Measurements from ENCODE around the gene RPRD1B.
A peak's percentile ranks its signal among the peaks of the same experiment; 100 is the strongest.

The RPRD1B gene

DNA sequence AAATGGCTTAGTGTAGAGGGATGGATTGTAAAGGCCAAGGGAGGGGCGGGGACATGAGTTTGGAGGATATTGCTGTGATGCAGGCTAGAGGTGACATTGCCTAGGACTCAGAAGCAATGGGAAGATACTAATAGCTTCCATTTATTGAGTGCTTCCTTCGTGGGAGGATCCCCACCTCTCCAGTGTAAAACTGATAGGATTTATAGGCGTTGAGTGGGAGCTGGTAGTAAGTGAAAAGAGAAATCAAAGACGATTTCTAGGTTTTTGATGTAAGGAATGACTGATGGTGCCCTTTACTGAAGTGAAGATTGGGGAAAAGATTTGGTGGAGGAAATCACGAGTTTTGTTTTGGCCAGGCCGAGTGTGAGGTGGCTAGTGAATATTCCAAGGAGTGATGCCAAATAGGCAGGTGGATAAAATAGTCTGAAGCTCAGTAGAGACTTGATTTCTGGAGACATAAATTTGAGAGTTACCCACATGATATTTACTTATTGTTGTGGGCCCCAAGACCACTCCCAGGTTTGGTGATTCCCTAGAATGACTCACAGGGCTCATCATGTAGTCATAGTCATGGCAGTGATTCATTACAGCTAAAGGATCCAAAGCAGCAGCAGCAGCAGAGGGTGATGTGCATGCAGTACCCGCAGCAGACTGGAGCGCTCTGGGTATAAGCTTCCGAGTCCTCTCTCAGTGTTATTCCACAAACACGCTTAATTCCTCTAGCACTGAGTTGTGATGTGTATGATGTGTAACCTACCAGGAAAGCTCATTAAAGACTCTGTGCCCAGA is 10.2 kb downstream of the RPRD1B start:
- DNase-seq = no peak

DNA sequence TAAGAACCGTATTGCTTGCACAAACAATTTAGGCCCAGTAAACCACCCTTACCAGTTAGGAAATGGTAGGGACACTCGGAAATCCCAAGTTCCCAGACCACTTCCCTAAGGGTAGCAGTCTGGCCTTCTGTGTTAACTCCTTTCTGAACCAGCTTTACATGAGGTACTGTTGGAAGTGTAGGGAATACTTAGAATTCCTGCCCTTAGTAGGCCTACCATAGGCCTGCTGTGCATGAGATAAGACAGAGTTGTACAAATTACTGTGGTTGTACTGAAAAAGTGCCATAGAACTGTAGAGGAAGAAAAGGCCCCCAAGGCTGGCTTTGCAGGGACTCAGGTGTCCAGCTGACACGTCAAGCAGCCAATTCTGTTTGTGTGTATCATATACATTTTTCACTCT is 11.1 kb downstream of the RPRD1B start:
- no peak for DNase-seq

DNA sequence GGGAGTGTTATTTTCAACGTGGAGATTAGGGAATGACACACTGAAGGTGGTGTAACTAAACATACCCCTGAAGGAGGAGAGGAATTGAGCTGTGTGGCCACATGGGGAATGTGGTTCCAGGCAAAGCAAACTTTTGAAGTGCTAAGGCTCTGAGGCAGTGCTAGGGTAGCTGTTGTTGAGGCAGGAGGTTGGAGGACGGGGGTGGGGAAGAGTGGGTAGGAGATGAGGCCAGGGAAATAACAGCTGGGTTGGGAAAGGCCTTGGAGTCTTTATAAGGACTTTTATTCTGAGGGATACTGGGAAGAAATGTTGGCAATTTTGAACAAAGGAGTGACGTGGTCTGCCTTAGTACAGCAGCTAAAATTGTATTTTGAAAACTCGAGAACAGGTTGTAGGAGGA is 13.0 kb downstream of the RPRD1B start:
- no peak for DNase-seq

DNA sequence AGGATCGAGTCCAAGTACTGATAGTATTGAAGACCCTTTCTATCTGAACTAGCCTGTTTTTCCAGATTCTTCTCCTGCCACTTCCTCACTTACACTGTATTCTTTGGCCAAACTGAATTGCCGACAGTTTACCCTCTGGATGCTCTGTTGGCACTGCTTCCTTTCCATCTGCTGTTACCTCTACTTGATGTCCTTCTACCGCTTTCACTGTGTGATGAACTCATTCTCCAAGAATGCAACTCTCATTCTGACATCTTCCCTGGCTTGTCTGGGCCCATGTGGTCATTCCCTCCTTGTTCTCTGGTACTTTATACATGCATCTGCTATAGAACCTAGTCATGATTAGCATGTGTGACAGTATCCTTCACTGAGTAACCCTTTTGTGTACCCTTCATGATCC is 16.3 kb downstream of the RPRD1B start:
- DNase-seq = no peak

DNA sequence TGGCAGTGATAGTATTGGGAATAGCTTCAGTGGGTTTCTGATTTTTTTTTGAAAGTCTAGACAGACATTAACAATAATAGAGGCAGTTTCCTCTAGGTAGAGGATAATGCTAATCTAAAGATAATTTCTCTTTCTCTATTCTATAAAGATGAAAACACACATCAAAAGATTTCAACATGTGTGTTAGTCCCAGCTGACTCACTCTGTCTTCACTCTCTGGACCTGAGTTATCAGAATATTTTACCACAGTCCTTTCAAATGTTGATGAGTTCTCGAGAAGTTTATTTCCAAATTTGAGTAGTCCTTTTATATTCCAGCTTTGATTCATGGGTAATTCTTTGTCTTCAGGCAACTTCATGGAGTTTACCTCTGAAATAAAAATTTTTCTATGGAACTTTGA is 17.1 kb downstream of the RPRD1B start:
- DNase-seq = no peak

DNA sequence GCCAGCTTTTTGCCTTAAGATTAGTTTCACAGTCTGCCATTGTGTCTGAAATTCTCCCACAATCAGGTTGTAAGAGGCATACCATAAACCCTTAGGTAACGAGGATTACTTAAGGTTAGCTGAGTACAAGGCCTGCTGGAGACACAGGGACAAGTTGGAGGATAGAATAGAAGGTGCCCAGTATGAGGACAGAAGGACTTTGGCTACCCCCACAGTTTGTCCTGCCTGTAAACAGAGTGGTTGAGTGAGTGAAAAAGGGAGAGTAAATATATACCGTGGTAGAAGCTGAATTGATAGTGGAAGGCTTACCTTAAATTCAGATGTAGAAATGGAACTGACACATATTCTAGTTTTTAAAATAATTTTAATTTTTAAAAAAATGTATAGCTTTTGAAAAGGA is 19.3 kb downstream of the RPRD1B start:
- no peak for DNase-seq

DNA sequence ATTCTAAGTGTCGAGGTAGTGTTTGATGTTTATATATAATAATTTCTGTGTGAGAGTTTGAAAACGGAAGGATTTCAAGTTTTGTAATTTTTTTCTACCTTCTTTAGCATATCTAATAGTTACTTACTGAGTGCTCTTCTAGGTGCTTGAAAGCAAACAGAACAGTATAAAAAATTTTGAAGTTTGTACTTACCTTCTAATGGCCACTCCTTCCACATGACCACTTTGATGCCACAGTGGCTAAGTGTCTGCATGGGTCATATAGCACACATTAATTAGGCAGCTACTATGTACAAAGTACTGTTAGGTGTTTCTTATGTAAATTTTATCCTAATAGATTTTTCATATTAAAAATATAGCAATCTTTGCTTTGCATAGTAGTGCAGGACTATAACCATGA is 21.1 kb downstream of the RPRD1B start:
- no peak for DNase-seq

DNA sequence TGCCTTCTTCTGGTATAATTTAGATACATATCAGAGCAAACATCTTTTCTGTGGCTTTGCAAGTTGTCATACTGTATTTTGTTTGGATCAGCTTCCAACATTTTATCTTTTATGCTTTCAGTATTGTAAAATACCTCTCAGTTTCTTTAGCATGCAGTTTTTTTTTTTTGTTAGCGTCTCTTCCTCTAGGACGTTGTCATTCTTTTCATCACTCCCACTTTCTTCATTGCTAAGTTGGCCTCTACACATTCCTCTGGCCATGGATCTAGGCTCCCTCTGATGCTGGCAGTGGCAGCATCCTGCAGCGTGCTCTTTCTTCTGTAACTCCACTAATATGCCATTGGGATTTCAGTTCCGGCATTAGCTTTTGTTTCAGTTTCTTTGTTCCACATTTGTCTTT is 21.7 kb downstream of the RPRD1B start:
- no peak for DNase-seq

DNA sequence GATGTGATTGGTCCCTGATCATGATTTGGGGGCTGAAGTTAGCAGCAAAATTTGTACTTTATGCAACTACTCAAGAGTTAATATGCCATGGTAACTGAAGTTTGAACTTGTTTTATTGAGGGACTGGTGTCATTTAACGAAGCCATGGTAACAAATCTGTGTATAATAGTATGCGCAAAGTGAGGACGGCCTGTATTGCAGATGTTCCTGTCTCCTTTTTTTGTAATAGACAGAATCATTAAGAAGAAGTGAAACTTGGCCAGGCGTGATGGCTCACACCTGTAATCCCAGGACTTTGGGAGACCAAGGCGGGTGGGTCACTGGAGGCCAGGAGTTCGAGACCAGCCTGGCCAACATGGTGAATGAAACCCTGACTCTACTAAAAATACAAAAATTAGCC is 22.3 kb downstream of the RPRD1B start:
- no peak for DNase-seq

DNA sequence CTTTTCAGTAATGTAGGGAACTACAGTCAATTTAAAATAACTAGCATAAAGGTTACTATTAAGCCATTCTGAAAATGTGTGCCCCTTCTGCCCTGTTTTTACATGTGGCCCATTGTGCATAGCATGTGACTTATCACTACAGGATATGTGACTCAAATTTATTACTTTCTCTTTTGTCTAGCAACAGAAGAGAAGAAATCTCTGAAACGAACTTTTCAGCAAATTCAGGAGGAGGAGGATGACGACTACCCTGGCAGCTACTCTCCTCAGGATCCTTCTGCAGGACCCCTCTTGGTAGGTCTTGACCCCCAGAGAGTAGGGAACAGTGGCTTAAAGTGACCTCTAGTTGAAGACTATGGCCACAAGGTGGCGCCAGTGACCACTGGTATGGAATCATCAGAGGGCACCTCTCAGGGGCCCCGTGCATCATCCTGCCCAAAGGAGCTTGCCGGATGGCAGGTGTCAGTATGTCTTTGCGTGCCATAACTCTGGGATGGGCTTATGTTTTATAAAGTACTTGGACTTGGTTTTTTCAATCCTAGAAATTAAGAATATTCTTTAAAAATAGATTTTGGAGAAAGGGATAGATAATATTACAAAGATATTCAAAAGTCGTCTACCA is 23.9 kb downstream of the RPRD1B start:
- peak; percentile 58 to 94 for DNase-seq

DNA sequence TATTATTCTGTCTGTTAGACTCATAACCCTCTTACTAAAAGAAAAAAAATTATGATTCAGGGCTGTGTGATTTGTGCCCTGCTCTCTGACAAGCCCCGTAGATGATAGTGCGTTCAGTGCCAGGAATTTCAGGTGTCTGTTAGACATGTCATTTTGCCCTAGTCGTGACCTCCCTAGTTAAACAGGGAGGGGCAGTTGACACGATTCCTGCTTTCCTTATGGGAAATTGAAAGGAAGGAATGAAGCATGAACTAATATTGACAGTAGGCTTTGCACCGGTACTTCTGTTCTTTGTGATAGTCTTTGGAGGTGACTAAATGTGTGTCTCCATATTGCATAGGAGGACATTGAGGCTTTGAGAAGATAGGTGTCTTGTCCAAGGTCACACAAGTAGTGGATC is 26.3 kb downstream of the RPRD1B start:
- no peak for DNase-seq

DNA sequence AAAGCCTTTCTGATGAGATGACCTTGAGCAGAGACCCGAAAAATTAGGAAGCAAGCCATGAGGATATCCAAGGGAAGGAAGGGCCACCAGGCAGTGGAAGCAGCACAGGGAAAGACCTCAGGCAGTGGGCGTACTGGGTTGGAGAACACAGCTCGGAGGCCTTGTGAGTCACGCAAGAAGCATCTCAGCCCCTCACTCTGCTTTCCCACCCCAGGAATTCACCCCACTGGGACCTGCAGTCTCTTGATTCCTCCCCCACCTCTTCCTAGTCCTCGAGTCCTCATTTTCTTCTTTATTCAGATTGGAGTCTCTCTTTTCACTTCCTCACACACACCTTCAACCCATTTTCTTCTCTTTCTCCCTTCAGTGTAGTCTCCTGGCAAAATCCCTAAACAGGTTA is 27.0 kb downstream of the RPRD1B start:
- no peak for DNase-seq

DNA sequence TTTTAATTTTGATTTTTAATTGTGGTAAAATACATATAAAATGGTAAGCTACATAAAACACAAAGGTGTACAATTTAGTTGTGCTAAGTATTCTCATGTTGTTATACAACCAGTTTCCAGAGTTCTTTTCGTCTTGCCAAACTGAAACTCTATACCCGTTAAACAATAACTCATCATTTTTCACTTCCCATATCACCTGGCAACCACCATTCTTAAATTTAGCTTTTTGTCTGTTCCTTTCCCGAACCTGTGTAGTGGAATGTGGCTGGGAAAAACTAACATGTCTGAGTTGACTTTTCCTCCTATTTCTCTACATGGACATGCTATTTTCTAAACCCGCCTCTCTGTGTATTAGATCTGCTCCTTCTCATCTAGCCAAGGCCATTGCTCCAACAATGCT is 27.6 kb downstream of the RPRD1B start:
- no peak for DNase-seq

DNA sequence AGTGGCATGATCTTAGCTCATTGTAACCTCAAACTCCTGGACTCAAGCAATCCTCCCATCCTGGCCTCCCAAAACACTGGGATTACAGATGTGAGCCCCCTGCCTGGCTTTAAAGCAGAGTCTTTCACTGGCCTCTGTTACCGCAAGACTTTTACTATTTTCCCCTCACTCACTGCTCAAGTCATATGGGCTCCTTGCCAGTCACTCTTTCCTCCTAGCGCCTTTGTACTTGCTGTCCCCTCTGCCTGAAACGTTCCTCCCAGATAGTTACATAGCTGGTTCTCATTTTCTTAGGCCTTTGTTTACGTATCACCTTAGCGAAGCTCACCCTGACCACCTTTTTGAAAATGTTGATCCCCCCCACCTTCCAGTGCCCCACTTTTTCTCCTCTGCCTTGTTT is 29.3 kb downstream of the RPRD1B start:
- DNase-seq = no peak

DNA sequence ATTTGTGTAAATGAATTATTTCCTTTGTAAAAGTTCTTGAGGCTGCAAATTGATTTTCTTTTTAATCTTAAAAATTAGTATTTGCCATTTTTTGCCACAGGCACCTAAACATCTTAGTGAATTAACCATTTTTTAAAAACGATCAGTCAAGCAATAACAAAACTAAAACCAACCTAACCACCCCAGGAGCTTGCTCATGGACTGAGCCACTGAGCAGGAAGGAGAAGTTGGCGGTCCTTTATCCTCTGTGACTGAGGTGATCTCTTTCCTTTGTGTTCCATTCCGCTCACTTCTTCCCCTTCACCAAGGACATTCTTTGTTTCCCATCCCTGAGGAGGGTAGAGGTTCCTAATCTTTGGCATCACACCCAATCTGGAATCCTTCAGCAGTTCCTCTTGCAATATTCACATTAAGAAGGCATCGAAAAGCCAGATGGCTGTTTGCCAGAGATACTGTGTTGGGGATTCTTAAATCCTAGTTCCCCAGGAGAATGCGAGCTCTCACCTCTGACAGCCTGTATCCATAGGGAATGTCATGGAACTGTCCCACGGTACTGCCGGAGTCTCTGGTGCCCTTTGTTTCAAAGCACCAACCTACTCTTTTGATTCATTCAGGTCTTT is 30.5 kb downstream of the RPRD1B start:
- no peak for DNase-seq

DNA sequence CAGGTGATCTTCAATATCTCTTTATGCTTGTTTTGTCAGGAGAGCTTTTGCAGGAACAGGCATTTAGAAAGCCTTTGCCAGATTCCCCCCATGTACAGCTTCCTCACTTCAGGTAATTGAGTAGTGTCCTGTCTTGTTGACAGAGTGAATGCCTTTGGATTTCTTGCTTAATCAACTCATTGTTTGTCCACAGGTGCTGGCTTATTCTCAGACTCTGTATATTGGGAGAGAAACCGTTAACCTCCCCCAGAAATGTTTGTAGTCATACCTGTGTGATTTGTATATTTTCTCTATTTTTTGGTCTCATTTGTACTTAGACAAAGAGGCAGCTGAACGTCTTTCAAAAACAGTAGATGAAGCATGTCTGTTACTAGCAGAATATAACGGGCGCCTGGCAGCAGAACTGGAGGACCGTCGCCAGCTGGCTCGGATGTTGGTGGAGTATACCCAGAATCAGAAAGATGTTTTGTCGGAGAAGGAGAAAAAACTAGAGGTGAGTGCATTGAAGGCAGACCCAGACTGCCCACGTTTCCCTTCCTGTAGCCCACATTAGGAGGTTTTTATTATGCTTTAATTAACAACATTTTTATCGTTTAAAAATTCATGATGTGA is 32.3 kb downstream of the RPRD1B start:
- no peak for DNase-seq

DNA sequence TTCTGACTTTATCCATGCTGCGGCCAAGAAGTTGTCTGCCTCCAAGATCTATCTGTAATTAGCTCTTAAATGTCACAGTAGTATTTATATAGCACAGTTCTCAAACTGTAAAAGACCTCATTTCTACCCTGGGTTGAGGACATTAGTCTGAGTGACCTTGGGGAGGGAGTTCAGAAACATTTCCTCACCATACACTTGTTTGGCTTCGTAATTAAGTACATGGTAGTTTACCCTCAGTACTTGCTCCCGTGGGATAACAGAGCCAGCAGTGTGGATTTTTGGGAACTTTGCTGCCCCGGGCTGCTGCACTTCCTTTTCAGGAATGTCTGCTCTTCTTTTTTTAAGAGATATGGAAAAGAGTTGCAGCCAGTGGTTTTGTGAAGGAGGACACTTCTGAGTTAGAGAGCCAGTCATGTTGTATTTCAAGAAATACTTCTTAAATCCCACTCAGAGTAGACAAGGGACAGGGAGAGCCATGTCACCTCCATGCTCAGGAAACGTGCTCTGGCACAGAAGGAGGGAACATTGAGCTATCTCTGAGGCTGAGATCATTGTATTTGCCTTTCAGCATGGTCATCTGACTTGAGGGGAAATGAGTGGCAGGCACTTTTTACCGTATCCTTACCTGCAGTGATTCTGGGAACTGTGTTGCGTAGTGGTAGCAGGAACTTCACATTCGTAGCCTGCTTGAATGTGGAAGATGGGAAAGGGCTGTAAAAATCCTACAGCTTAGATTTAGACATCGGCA is 33.6 kb downstream of the RPRD1B start:
- no peak for DNase-seq

DNA sequence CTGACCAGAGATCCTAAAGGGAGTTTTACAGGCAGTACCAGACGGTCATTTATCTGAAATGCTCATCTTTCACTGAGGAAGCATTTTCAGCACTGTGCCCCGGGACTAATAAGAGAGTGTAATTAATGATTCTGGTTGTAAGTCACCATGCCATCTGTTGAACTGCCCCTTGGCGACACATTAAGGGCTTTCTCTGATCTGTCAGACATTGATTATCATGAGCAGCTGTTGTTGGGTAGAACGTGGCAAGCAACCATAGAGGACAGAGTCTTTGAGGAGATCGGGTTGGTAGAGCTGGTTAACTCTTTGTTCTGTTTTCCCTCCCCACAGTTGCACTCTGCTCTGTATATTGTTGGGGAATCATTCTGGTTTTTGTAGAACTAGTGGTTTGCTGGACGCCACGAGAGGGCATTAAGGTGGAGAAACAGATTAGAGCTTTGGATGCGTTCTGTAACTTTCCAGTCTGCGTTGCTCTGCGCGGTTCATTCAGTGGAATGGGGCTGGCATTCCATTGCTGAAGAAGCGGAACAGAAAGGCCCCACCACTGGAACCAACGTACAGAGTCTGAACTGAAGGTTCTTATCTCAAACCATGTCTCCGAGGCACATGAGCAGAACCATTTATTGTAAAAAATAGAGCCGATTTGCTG is 34.3 kb downstream of the RPRD1B start:
- DNase-seq = no peak

DNA sequence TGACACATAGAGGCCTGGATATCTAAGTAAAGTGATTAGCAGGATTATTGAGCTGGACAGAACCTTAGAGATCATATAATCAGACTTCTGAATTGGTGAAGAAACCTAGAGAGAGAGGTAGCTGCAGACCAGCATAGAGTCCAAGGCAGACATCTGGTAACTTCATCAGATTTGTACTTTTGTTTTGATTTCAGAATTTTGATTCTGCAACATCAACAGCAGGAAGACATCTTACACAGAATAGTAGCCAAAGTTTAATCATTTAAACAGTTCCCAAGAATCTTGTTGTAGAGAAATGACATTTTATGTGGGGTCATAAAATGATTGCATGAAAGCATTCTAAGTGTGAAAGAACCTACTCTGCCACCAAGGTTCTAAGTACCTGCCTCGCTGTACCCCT is 39.4 kb downstream of the RPRD1B start:
- no peak for DNase-seq

DNA sequence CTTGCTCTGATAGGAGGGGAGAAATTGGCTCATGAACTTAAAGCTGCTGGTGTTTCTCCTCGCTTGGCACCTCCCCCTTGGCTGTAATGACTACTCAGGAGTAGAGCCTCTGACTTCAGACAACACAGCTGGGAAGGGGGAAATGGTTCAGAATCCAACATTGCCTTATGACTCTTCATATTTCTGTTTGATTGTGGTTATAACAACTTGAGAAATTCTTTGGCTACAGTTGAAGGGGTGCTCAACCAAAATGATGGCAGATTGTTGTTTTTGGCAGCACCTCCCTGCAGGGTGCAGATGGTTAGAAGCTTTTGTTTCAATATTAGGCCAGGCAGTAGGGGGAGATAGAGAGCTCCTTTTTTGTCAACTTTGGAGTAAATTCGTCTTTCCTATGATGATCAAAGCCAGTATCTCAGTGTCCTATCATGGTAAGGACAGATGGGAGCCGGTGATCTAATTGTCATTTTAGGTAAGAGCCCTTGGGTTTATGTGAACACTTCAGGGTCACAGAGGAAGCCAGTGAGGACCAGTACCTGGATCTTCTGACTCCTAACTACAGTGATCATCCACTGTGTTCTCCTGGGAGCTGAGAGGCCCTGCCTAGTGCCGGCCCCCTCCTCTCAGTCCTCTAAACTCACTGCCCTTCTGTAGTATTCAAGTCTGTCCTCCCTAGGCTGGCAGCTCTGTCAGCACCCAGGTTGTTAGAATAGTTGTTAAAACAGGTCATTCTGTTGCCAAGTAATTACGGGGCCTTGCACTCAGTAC is 39.9 kb downstream of the RPRD1B start:
- peak in 1 of 2 experiments; percentile 51 for DNase-seq

DNA sequence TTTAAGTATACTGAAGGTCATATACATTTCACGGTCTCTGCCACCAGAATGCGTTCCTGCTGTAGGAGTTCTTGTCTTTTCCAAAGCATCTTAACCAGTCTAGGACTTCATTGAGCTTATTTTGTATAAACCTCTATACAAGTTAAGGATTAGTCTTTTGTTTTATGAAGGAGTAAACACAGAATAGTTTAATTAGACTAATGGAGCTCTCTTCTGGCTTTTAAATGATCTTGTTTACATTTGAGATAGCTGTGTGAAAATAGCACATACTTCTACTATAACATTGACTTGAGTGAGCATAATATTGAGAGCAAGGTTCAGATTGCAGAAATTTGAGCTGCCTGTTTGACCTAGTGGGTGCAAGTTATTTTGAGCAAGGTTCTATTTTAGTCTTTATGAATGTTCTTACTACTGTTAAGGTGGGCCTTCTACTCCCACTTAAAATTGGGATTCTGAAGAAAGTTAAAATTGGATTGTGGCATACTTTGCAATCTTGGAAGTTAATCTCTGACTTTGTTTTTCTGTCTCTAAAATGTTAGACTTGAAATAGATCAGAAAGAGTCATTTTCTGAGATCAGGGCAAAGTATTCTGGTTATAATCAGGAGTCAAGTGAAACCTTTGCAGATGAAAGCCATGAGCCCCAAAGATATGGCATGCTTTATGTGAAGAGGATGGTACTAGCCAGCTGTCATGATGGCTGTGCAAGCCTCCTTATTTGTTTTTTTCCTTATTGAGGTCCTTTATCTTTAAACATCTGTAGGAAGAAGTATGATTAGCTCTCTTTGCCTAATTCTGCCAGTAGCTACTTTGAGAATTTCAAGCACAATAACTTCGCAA is 41.8 kb downstream of the RPRD1B start:
- no peak for DNase-seq
